HepG2 (cell line): Measurements from ENCODE around the gene SSBP4. TPM values are rescaled to one million over a fixed set of nuclear protein-coding genes. Genes with fewer than 3 reads are reported as not detected.

Experiments
- ATRX ChIP-seq: sonication (generic); formaldehyde crosslinking; IDR thresholded peaks from 2 replicates; pipeline ENCODE4 v1.4.0; 2020; ENCODE audit warnings: missing genetic modification reagents, borderline replicate concordance
- CREB3 ChIP-seq: sonication (generic); formaldehyde crosslinking; IDR thresholded peaks from 2 replicates; pipeline ENCODE4 v1.5.0; 2020; ENCODE audit warnings: missing genetic modification reagents
- E2F2 ChIP-seq: sonication (generic); formaldehyde crosslinking; IDR thresholded peaks from 2 replicates; pipeline ENCODE4 v1.4.0; 2020; ENCODE audit warnings: missing genetic modification reagents, borderline replicate concordance
- HDAC6 ChIP-seq: fragments of 200-600 bp; sonication (generic); IDR thresholded peaks from 2 replicates; pipeline ENCODE4 v1.7.0; 2017; ENCODE audit warnings: mild to moderate bottlenecking, antibody characterized with exemption, low read length, low read depth
- SALL1 ChIP-seq: sonication (generic); formaldehyde crosslinking; IDR thresholded peaks from 2 replicates; pipeline ENCODE4 v1.8.0; 2022; ENCODE audit warnings: mild to moderate bottlenecking, missing genetic modification reagents
- ZBTB14 ChIP-seq: sonication (generic); formaldehyde crosslinking; IDR thresholded peaks from 2 replicates; pipeline ENCODE4 v1.4.0; 2020; ENCODE audit warnings: missing genetic modification reagents
- ZNF609 ChIP-seq: sonication (generic); formaldehyde crosslinking; IDR thresholded peaks from 2 replicates; pipeline ENCODE4 v1.4.0; 2020; ENCODE audit warnings: mild to moderate bottlenecking, missing genetic modification reagents, borderline replicate concordance
- ZNF777 ChIP-seq: sonication (generic); formaldehyde crosslinking; IDR thresholded peaks from 2 replicates; pipeline ENCODE4 v1.4.0; 2020; ENCODE audit warnings: missing genetic modification reagents
- polyA plus RNA-seq, 8 experiments: library from polyadenylated mRNA; depleted of rRNA in 3 of 8; stranded (reverse) in 7 of 8; unstranded in 1 of 8; fragments of >200 nt; fragmentation: Illumina TruSeq in 4 of 8; extraction: Trizol in 4 of 8; gene quantifications; 2 replicates each; pipeline versions ENCODE4 v1.2.1 to v1.2.3, GENCODE V29; 2011 to 2016; ENCODE audit warnings: low read depth in 4 of 8, missing spikeins in 1 of 8, mixed read lengths in 1 of 8; ENCODE audit not compliant: insufficient read depth in 1 of 8
- total RNA-seq, 5 experiments: library from RNA; depleted of rRNA; stranded (reverse); fragments of >200 nt; fragmentation: Illumina TruSeq; extraction: Trizol; gene quantifications; 2 replicates each; pipeline ENCODE4 v1.2.3, GENCODE V29; 2016; ENCODE audit warnings: low read depth in 1 of 5
- TF ChIP-seq, protein P1 (sequence below): sonication (generic); formaldehyde crosslinking; IDR thresholded peaks from 2 replicates; pipeline ENCODE4 v1.5.1; 2020; ENCODE audit warnings: mild to moderate bottlenecking, missing genetic modification reagents, moderate library complexity
- TF ChIP-seq, protein P2 (sequence below): sonication (generic); formaldehyde crosslinking; IDR thresholded peaks from 2 replicates; pipeline ENCODE4 v1.4.0; 2020; ENCODE audit warnings: missing genetic modification reagents, borderline replicate concordance

The SSBP4 gene
- total and polyA plus RNA-seq, 2 of the 13 experiments (the other 11 are each of a cell fraction or from before 2014, with no cell fraction given), result 20.8 to 39.5 TPM

GRCh38 chr19:18419699-18420460 lies 682 bp downstream of the SSBP4 start (continued):
- peak; percentile 41; the same call in 1 of the 2 replicates for TF ChIP-seq SALL1
- no peak for TF ChIP-seq ATRX
- TF ChIP-seq ZNF609 (CRISPR knock-in tag), result no peak
- TF ChIP-seq, protein P1, sequence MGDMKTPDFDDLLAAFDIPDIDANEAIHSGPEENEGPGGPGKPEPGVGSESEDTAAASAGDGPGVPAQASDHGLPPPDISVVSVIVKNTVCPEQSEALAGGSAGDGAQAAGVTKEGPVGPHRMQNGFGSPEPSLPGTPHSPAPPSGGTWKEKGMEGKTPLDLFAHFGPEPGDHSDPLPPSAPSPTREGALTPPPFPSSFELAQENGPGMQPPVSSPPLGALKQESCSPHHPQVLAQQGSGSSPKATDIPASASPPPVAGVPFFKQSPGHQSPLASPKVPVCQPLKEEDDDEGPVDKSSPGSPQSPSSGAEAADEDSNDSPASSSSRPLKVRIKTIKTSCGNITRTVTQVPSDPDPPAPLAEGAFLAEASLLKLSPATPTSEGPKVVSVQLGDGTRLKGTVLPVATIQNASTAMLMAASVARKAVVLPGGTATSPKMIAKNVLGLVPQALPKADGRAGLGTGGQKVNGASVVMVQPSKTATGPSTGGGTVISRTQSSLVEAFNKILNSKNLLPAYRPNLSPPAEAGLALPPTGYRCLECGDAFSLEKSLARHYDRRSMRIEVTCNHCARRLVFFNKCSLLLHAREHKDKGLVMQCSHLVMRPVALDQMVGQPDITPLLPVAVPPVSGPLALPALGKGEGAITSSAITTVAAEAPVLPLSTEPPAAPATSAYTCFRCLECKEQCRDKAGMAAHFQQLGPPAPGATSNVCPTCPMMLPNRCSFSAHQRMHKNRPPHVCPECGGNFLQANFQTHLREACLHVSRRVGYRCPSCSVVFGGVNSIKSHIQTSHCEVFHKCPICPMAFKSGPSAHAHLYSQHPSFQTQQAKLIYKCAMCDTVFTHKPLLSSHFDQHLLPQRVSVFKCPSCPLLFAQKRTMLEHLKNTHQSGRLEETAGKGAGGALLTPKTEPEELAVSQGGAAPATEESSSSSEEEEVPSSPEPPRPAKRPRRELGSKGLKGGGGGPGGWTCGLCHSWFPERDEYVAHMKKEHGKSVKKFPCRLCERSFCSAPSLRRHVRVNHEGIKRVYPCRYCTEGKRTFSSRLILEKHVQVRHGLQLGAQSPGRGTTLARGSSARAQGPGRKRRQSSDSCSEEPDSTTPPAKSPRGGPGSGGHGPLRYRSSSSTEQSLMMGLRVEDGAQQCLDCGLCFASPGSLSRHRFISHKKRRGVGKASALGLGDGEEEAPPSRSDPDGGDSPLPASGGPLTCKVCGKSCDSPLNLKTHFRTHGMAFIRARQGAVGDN (CRISPR knock-in tag), result peak; percentile 88
- TF ChIP-seq CREB3 (CRISPR knock-in tag), result no peak
- no peak for TF ChIP-seq HDAC6
- TF ChIP-seq E2F2, result no peak
- TF ChIP-seq, protein P2, sequence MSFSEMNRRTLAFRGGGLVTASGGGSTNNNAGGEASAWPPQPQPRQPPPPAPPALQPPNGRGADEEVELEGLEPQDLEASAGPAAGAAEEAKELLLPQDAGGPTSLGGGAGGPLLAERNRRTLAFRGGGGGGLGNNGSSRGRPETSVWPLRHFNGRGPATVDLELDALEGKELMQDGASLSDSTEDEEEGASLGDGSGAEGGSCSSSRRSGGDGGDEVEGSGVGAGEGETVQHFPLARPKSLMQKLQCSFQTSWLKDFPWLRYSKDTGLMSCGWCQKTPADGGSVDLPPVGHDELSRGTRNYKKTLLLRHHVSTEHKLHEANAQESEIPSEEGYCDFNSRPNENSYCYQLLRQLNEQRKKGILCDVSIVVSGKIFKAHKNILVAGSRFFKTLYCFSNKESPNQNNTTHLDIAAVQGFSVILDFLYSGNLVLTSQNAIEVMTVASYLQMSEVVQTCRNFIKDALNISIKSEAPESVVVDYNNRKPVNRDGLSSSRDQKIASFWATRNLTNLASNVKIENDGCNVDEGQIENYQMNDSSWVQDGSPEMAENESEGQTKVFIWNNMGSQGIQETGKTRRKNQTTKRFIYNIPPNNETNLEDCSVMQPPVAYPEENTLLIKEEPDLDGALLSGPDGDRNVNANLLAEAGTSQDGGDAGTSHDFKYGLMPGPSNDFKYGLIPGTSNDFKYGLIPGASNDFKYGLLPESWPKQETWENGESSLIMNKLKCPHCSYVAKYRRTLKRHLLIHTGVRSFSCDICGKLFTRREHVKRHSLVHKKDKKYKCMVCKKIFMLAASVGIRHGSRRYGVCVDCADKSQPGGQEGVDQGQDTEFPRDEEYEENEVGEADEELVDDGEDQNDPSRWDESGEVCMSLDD (CRISPR knock-in tag), result peak; percentile 73; the same call in 1 of the 2 replicates
- TF ChIP-seq ZBTB14, result peak; percentile 76
- TF ChIP-seq ZNF777, result peak; percentile 93
